ENCODE data around the gene PLCL2.

PLCL2 gene

DNA sequence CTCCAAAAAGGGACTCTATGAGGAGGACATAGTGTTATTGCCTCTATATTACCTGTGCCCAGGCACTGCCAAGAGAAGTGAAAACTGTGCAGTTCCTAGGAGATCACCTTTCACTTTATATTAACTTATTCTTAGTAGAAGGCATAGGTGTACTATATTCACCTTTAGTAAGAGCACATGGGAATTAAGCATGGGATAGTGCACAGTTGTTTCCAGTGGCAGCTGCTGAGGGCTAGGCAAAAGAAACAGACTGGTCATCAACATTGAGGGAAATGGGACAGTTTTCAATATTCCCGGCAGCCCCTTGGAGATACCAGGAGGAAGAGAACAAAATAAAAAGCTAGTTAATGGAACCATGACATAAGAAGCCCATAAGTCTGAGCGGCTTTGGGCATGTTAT is 100.9 kb downstream of the PLCL2 start:
- no peak for DNase-seq (ENCODE audit: insufficient read length)
- TF ChIP-seq POLR2AphosphoS5 (IDR thresholded peaks at IDR 0.05; ENCODE audit: low read depth, low read length) (no peak), POLR2A (IDR thresholded peaks at IDR 0.05; ENCODE audit: low read depth, low read length) (no peak), TAF1 (IDR thresholded peaks at IDR 0.05; ENCODE audit: borderline replicate concordance, low read depth, low read length) (no peak)
- peak; percentile 9 for FAIRE-seq

DNA sequence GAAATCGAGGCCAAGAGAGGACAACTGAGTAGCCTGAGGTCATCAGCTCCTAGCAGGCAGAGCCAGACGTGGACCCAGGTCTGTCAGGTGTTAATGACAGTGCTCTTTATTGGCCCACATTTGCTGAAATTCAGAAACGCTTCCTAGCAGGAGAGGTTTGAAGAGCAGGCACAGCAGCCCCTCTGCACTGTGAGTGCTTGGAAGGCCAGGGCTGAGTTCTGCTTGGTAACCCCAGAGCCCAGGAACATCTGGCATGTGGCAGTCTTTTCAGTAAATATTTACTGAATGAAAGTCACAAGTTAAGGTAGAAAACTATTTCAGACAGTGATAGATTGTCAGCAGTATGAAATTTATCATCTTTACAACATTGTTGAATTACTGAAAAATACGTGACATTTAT is 102.4 kb downstream of the PLCL2 start:
- no peak for FAIRE-seq
- no peak for DNase-seq (ENCODE audit: insufficient read length)
- TF ChIP-seq POLR2A (IDR thresholded peaks at IDR 0.05; ENCODE audit: low read depth, low read length) (no peak), POLR2AphosphoS5 (IDR thresholded peaks at IDR 0.05; ENCODE audit: low read depth, low read length) (no peak), TAF1 (IDR thresholded peaks at IDR 0.05; ENCODE audit: borderline replicate concordance, low read depth, low read length) (no peak)

DNA sequence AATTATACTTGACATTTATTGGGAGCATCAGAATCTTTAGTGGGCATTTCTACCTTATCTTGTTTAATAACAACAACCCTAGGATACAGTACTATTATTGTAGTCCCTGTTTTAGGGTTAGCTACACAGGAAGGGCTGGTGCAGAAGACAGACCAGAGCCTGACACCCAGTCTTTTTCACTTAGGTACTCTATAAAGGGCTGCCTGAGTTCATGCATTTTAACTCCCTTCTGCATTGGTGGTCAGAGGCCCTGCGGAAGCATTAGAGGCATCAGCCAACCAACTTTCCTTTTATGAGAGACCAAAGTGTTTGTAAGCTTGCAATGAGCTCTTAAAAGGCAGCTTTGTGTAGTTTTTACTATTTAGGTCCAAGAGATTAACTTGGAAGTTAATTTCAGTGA is 105.4 kb downstream of the PLCL2 start:
- DNase-seq (ENCODE audit: insufficient read length) (no peak), FAIRE-seq (no peak)
- TF ChIP-seq POLR2AphosphoS5 (IDR thresholded peaks at IDR 0.05; ENCODE audit: low read depth, low read length) (no peak), TAF1 (IDR thresholded peaks at IDR 0.05; ENCODE audit: borderline replicate concordance, low read depth, low read length) (no peak), POLR2A (IDR thresholded peaks at IDR 0.05; ENCODE audit: low read depth, low read length) (no peak)

DNA sequence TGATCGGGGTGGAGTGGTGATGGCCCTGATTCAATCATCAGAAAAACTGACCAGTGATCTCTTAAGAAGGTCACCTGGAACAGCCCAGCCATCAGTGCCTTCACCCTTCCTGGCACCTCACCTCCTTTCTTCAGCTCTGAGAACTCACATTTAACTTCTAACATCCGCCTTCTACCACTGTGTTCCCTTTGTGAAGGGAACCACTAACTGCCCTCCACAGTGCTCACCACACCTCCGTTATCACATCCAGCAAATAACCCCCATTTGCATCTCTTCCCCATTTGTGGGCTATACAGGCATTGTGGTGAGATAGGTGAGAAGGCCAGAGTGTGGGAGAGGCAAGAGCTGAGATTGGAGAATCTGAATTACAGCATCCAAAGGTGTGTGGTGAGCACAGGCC is 107.4 kb downstream of the PLCL2 start:
- no peak for FAIRE-seq
- DNase-seq (ENCODE audit: insufficient read length): no peak
- TF ChIP-seq POLR2AphosphoS5 (IDR thresholded peaks at IDR 0.05; ENCODE audit: low read depth, low read length) (no peak), POLR2A (IDR thresholded peaks at IDR 0.05; ENCODE audit: low read depth, low read length) (no peak), TAF1 (IDR thresholded peaks at IDR 0.05; ENCODE audit: borderline replicate concordance, low read depth, low read length) (no peak)

DNA sequence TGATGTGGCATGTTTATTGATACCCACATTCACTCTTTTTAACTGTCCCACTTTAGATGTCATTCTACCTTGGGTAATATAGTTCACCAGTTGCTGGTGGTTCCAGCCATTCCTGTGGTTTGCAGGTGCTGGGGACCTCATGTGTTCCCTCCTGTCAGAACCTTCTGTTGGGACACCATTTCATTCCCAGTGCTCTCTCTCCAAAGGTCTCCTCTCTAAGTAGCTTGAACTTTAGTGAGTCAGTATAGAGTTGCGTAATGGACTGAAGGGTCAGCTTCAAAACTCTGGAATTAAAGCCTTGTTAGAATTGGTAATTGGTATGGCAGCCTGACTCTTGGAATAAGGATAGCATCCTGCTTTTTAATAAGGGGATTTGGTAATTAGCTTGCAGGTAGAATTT is 108.5 kb downstream of the PLCL2 start:
- FAIRE-seq: no peak
- TF ChIP-seq POLR2A (IDR thresholded peaks at IDR 0.05; ENCODE audit: low read depth, low read length) (no peak), TAF1 (IDR thresholded peaks at IDR 0.05; ENCODE audit: borderline replicate concordance, low read depth, low read length) (no peak), POLR2AphosphoS5 (IDR thresholded peaks at IDR 0.05; ENCODE audit: low read depth, low read length) (no peak)
- no peak for DNase-seq (ENCODE audit: insufficient read length)

DNA sequence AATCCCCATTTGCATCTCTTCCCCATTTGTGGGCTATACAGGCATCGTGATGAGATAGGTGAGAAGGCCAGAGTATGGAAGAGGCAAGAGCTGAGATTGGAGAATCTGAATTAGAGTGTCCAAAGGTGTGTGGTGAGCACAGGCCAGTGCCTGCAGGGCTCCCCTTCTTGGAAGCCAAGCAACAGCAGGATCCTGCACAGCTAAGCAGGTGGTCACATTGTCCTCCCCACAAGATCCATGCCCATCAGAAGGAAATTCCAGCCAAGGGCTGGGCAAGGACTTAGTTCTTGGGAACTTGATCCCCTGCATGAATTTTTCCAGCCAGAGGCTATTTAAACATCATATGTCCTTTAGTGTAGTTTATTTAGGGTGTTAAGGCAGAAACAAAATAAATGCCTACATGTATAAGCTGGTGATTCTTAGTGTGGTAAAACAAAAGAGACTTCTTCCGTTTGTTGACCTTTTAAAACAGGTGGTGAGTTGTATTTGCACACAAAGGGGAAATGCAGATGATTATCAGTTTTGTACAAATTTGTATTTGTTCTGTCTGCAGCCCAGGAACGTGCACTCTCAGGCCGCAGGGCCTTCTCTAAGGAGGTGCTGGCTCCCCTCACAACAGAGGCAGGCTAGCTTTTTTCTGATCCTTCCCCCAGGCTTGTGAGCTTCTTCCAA is 110.2 kb downstream of the PLCL2 start:
- DNase-seq (ENCODE audit: insufficient read length) (no peak), FAIRE-seq (no peak)
- no peak for TF ChIP-seq TAF1 (IDR thresholded peaks at IDR 0.05; ENCODE audit: borderline replicate concordance, low read depth, low read length)
- no peak for TF ChIP-seq POLR2AphosphoS5 (IDR thresholded peaks at IDR 0.05; ENCODE audit: low read depth, low read length)
- TF ChIP-seq POLR2A (IDR thresholded peaks at IDR 0.05; ENCODE audit: low read depth, low read length): no peak

DNA sequence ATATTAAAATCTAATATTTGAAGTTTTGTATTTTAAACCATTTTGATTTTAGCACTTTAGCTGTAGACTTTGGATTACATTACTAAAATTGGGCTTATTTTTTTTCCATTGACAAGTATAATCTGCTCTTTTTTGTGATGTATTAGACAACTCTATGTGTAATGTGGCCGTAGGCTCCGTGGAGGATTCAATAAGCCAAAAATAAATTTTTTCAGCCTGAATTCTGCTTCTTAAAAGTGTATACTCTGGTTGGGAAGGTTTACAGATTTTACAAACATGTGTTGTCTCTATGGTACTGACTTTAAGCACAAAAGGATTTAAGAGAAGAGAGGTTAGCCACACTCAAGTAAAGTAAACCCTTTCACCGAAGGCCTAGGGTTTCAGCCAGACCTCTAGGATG is 110.8 kb downstream of the PLCL2 start:
- TF ChIP-seq POLR2AphosphoS5 (IDR thresholded peaks at IDR 0.05; ENCODE audit: low read depth, low read length) (no peak), POLR2A (IDR thresholded peaks at IDR 0.05; ENCODE audit: low read depth, low read length) (no peak), TAF1 (IDR thresholded peaks at IDR 0.05; ENCODE audit: borderline replicate concordance, low read depth, low read length) (no peak)
- no peak for DNase-seq (ENCODE audit: insufficient read length)
- FAIRE-seq: no peak

DNA sequence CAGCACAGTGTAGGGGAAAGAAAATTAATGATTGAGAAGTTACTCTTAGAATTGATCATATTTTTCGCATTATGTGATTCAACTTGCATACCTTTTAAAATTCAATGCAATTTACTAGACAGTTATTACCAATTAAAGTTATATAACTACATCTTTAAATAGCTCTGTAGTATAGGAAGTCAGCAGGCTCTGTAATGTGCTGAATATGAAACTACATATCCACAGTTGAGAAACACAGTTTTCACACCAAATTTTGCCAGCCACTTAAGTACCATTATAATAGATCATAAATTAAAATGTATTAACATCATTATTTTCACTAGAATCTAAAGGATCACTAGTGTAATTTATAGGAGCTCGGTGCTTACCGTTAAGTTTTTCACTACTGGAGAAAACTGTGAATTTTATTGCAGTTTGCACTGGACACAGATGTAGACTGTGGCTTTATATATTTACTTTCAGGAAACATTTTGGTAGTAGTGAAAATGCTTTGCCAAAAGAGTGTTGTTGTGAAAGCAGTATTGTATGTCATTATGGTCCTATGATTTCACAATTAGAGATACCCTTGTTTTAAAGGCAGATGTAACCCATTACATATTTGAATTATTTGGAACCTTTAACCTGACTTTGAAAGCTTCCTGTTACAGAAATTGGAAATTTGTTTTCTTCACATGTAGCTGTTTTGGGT is 113.6 kb downstream of the PLCL2 start:
- FAIRE-seq (peak; percentile 48), DNase-seq (ENCODE audit: insufficient read length) (no peak)
- TF ChIP-seq POLR2A (IDR thresholded peaks at IDR 0.05; ENCODE audit: low read depth, low read length) (no peak), TAF1 (IDR thresholded peaks at IDR 0.05; ENCODE audit: borderline replicate concordance, low read depth, low read length) (no peak), POLR2AphosphoS5 (IDR thresholded peaks at IDR 0.05; ENCODE audit: low read depth, low read length) (no peak)

DNA sequence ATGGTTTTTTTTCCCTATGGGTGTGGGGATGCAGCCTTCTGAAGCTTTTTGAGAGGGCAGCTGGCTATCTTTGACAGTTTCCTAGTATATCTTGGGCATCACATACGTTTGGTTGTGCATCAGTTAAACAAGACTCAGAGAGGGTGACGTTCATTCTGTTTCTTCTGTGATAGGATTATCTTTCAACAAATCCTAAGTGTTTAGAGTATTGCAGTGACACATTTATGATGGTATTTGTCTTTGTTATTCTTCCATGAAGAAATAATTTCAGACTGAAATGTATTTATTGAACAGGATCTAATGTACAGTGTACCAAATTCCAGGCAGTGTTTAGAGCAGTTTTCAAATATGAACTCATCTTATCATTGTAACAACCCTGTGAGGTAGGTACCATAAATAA is 114.4 kb downstream of the PLCL2 start:
- FAIRE-seq: peak; percentile 17

DNA sequence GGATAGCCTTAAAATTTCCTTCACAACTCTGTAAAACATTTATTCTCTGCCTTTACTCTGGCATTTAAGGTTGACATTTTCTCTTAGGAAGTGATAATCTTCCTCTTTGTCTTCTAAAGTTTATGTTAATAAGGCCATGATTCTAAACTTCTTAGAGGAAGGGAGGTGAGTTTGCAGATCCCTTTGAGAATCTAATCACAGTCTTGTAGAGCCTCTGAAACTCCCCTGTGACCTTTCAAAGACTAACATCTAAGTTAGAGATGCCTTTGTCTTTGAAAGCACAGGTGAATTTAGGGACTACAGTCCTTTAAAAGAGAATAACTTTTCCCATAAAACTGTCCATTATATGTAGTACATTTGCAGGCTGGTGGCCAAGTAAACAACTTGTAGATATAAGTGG is 115.1 kb downstream of the PLCL2 start:
- FAIRE-seq (no peak), DNase-seq (ENCODE audit: insufficient read length) (no peak)
- TF ChIP-seq POLR2A (IDR thresholded peaks at IDR 0.05; ENCODE audit: low read depth, low read length) (no peak), POLR2AphosphoS5 (IDR thresholded peaks at IDR 0.05; ENCODE audit: low read depth, low read length) (no peak), TAF1 (IDR thresholded peaks at IDR 0.05; ENCODE audit: borderline replicate concordance, low read depth, low read length) (no peak)

More for the DNA sequence above, 114.4 kb downstream of the PLCL2 start:
- TF ChIP-seq POLR2AphosphoS5 (IDR thresholded peaks at IDR 0.05; ENCODE audit: low read depth, low read length): no peak
- no peak for TF ChIP-seq TAF1 (IDR thresholded peaks at IDR 0.05; ENCODE audit: borderline replicate concordance, low read depth, low read length)
- no peak for TF ChIP-seq POLR2A (IDR thresholded peaks at IDR 0.05; ENCODE audit: low read depth, low read length)
- no peak for DNase-seq (ENCODE audit: insufficient read length)

DNA sequence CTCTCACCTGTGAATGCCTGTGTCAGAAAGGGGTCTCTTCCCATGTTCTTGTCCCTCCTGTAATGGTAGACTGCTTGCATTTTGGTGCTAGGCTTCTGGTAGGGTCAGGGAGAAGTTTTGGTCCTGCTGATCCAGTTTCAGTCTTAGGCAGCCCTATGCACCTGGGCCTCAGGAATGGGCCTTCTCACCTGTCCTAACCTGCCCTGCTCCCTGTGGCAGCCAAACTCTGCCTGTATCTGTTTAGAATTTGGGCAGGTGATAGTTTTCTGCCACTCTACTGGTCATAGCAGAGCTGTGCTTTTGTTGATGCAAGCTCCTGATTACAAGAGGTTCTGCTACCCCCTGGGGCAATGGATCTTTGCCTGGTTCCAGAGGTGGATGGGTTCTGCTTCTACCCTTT is 118.7 kb downstream of the PLCL2 start:
- no peak for FAIRE-seq
- no peak for DNase-seq (ENCODE audit: insufficient read length)
- no peak for TF ChIP-seq POLR2AphosphoS5 (IDR thresholded peaks at IDR 0.05; ENCODE audit: low read depth, low read length)
- no peak for TF ChIP-seq TAF1 (IDR thresholded peaks at IDR 0.05; ENCODE audit: borderline replicate concordance, low read depth, low read length)
- TF ChIP-seq POLR2A (IDR thresholded peaks at IDR 0.05; ENCODE audit: low read depth, low read length): no peak
